Endodermal cell (in vitro differentiated cells): ENCODE data around the gene TBCEL. TPM values are rescaled to one million over a fixed set of nuclear protein-coding genes. Genes with fewer than 3 reads are reported as not detected.

Experiments
- DNase-seq: peaks from one replicate; pipeline ENCODE4 v3.0.0-alpha.2; 2017
- H3K27ac ChIP-seq: 2 replicates; pipeline ENCODE4 v1.5.1; 2013; ENCODE audit warnings: mild to moderate bottlenecking, low read depth, low read length, moderate library complexity
- H3K27me3 ChIP-seq: 2 replicates; pipeline ENCODE4 v1.6.1; 2013; ENCODE audit warnings: mild to moderate bottlenecking, low read length, moderate library complexity; ENCODE audit not compliant: insufficient read depth, control insufficient read depth, poor library complexity, severe bottlenecking
- H3K36me3 ChIP-seq: 2 replicates; pipeline ENCODE4 v1.7.0; 2013; ENCODE audit warnings: mild to moderate bottlenecking, low read length, moderate library complexity; ENCODE audit not compliant: control insufficient read depth, insufficient read depth
- H3K4me1 ChIP-seq: one replicate; pipeline ENCODE4 v1.7.0; 2013; ENCODE audit warnings: low read length; ENCODE audit not compliant: control insufficient read depth, insufficient read depth
- H3K4me3 ChIP-seq: 2 replicates; pipeline ENCODE4 v1.5.1; 2013; ENCODE audit warnings: mild to moderate bottlenecking, low read length, moderate library complexity
- H3K9ac ChIP-seq: 2 replicates; pipeline ENCODE4 v1.6.1; 2013; ENCODE audit warnings: mild to moderate bottlenecking, low read length, moderate library complexity; ENCODE audit not compliant: poor library complexity, severe bottlenecking; ENCODE audit errors: extremely low read depth
- H3K9me3 ChIP-seq: 2 replicates; pipeline ENCODE4 v1.6.1; 2013; ENCODE audit warnings: mild to moderate bottlenecking, low read length, moderate library complexity; ENCODE audit not compliant: control insufficient read depth
- H3K27ac Mint-ChIP-seq: 2 replicates; pipeline ENCODE4 v1.8.0; 2020; ENCODE audit warnings: mixed read lengths
- H3K27me3 Mint-ChIP-seq: 2 replicates; pipeline ENCODE4 v1.8.0; 2021; ENCODE audit warnings: mild to moderate bottlenecking, mixed read lengths; ENCODE audit not compliant: insufficient read depth
- H3K36me3 Mint-ChIP-seq: 2 replicates; pipeline ENCODE4 v1.8.0; 2020; ENCODE audit warnings: low read depth, mixed read lengths
- H3K4me1 Mint-ChIP-seq: 2 replicates; pipeline ENCODE4 v1.8.0; 2020; ENCODE audit warnings: mixed read lengths
- H3K4me3 Mint-ChIP-seq: 2 replicates; pipeline ENCODE4 v1.8.0; 2020; ENCODE audit warnings: mild to moderate bottlenecking, moderate library complexity, mixed read lengths
- H3K9me3 Mint-ChIP-seq: 2 replicates; pipeline ENCODE4 v1.8.0; 2020; ENCODE audit warnings: mild to moderate bottlenecking, mixed read lengths
- CTCF ChIP-seq: fragments of 200-600 bp; sonication (generic); conservative IDR thresholded peaks from 2 replicates; pipeline ENCODE4 v1.5.0; 2021; ENCODE audit warnings: antibody characterized with exemption, mild to moderate bottlenecking
- WGBS, 2 experiments: methylation state at CpG; one replicate each; pipeline versions ENCODE4 v1.1.5 to v1.1.7; 2013; ENCODE audit warnings: missing lambda C conversion rate in 2 of 2, mixed read lengths in 1 of 2; ENCODE audit not compliant: insufficient coverage in 1 of 2, insufficient read length in 1 of 2; 5-methylcytosine and 5-hydroxymethylcytosine counted together
- total RNA-seq, 2 donors: library from RNA; stranded (reverse); fragmentation: NEBNext Ultra II Directional in 1 of 2; extraction: Animal tissue kit (Norgen Biotek cat#: 25700) in 1 of 2; gene quantifications; 2 replicates in 1 of 2; 3 replicates in 1 of 2; pipeline ENCODE4 v1.2.1, GENCODE V29; 2021

The TBCEL gene
- total RNA-seq, 2 donors from 2014 or later, result 23.5 to 26.1 TPM

GRCh38 chr11:121039971-121040613, 16.2 kb downstream of the TBCEL start:
- Mint-ChIP-seq H3K4me1 (peaks cover 65% of the 10 kb centered on the region), H3K36me3 (no peaks in the 10 kb centered on the region), H3K27me3 (no peaks in the 10 kb centered on the region), H3K27ac (peak overlapping the region; percentile 11), H3K4me3 (no peak overlapping the region), H3K9me3 (no peaks in the 10 kb centered on the region)
- Histone ChIP-seq H3K4me1 (peaks cover 26% of the 10 kb centered on the region), H3K27ac (no peak overlapping the region), H3K27me3 (no peaks in the 10 kb centered on the region), H3K36me3 (no peaks in the 10 kb centered on the region), H3K4me3 (no peak overlapping the region), H3K9ac (no peak overlapping the region), H3K9me3 (no peaks in the 10 kb centered on the region)
- peak; percentile 44 for DNase-seq
- 92 to 100% methylated on average over 1 of the region's 1 CpG for WGBS, 2 experiments
- no peak for TF ChIP-seq CTCF

GRCh38 chr11:121040614-121041002, 16.7 kb downstream of the TBCEL start:
- Mint-ChIP-seq H3K36me3 (no peaks in the 10 kb centered on the region), H3K27ac (no peak overlapping the region), H3K27me3 (no peaks in the 10 kb centered on the region), H3K9me3 (no peaks in the 10 kb centered on the region), H3K4me1 (peaks cover 60% of the 10 kb centered on the region), H3K4me3 (no peak overlapping the region)
- Histone ChIP-seq H3K27ac (no peak overlapping the region), H3K36me3 (no peaks in the 10 kb centered on the region), H3K27me3 (no peaks in the 10 kb centered on the region), H3K4me1 (peaks cover 25% of the 10 kb centered on the region), H3K9me3 (no peaks in the 10 kb centered on the region), H3K4me3 (no peak overlapping the region), H3K9ac (no peak overlapping the region)
- no peak for TF ChIP-seq CTCF
- 93% methylated on average over 2 of the region's 3 CpGs; no CpG with 5 or more reads in 1 of the 2 experiments for WGBS, 2 experiments
- DNase-seq, result no peak

- H3K27ac ChIP-seq, result no peak overlapping the region
- Mint-ChIP-seq H3K36me3 (peaks cover 2% of the 10 kb centered on the region), H3K27ac (no peak overlapping the region), H3K4me3 (no peak overlapping the region), H3K9me3 (no peaks in the 10 kb centered on the region), H3K27me3 (no peaks in the 10 kb centered on the region), H3K4me1 (peaks cover 55% of the 10 kb centered on the region)
- 94% methylated on average over 2 to 5 of the region's 5 CpGs for WGBS, 2 experiments
- H3K4me1 ChIP-seq, result peaks cover 21% of the 10 kb centered on the region
- no peaks in the 10 kb centered on the region for H3K9me3 ChIP-seq
- H3K9ac ChIP-seq, result no peak overlapping the region
- DNase-seq, result no peak
- TF ChIP-seq CTCF, result no peak
- no peak overlapping the region for H3K4me3 ChIP-seq
- H3K36me3 ChIP-seq, result no peaks in the 10 kb centered on the region
- no peaks in the 10 kb centered on the region for H3K27me3 ChIP-seq
Observed at GRCh38 chr11:121041072-121041471, 17.2 kb downstream of the TBCEL start.
